Fibroblast of villous mesenchyme (primary cell): ENCODE measurements around the gene CAMKK1. TPM values are rescaled to one million over a fixed set of nuclear protein-coding genes. Genes with fewer than 3 reads are reported as not detected.

Experiments
- DNase-seq: peaks from one replicate; pipeline ENCODE4 v3.0.0-alpha.2; 2010; ENCODE audit warnings: low read depth
- H3K4me3 ChIP-seq: 2 replicates; pipeline ENCODE4 v1.5.1; 2011; ENCODE audit warnings: low read depth, mild to moderate bottlenecking, low read length
- total RNA-seq: library from RNA; depleted of rRNA; stranded (reverse); fragments of >200 nt; gene quantifications from 2 replicates; pipeline ENCODE4 v1.2.3, GENCODE V29; 2012
- TF ChIP-seq, protein P1 (sequence below): IDR thresholded peaks from 2 replicates; pipeline ENCODE4 v1.5.1; 2012; ENCODE audit warnings: low read depth, mild to moderate bottlenecking, low read length; ENCODE audit not compliant: insufficient read depth

The CAMKK1 gene
- total RNA-seq, 1 donor, result 2.2 TPM

DNA sequence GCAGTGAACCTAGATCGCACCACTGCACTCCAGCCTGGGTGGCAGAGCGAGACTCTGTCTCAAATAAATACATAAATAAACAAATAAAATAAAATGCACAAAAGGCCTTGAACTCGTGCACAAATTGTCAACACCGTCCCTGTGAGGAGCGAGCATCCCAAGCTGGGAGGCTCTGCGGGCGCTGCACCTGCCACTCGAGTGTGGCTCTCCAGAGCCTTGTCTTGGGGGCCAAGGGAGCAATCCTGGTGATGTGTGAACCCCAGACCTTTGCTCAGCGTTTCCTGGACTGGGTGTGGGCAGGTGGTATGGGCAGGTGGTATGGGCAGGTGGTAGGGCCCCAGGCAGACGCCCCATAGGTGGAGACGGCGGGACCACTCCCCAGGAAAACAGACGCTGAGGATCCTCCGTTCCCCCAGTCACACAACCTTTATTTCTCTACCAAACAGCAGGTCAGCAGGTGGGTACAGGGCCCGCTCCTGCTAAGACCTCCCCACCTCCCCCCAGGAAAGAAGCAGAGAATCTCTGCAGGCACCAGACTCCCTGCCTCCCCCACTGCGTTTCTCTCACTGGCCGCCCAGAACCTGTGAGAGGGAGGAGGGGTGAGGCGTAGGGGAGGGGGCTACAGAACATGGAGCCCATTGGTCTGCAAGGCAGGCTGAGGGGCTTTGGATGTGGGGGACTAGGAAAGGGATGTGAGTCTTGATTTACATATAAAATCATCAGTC, 30.8 kb upstream of the CAMKK1 start:
- no peak overlapping the region for H3K4me3 ChIP-seq
- TF ChIP-seq, protein P1, sequence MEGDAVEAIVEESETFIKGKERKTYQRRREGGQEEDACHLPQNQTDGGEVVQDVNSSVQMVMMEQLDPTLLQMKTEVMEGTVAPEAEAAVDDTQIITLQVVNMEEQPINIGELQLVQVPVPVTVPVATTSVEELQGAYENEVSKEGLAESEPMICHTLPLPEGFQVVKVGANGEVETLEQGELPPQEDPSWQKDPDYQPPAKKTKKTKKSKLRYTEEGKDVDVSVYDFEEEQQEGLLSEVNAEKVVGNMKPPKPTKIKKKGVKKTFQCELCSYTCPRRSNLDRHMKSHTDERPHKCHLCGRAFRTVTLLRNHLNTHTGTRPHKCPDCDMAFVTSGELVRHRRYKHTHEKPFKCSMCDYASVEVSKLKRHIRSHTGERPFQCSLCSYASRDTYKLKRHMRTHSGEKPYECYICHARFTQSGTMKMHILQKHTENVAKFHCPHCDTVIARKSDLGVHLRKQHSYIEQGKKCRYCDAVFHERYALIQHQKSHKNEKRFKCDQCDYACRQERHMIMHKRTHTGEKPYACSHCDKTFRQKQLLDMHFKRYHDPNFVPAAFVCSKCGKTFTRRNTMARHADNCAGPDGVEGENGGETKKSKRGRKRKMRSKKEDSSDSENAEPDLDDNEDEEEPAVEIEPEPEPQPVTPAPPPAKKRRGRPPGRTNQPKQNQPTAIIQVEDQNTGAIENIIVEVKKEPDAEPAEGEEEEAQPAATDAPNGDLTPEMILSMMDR, result no peak
- DNase-seq, result no peak

DNA sequence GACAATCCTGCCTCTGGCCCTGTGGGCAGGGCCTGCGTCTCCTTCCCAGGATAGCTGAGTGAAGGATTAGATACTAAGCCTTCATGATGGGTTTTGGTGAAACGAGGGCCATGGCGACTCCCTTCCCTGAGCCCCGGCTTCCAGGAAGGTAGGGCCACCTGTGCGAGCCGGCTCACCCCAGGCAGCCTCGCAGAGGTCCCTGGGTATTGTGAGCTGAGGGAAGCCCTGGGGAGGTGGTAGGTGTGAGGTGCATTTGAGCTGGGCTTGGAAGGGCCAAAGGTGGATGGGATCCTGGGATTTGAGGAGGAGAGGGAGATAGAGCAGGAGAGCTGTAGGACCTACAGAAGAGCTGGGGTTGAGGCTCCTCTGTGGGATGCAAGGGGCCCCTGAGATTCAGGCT, 29.9 kb upstream of the CAMKK1 start:
- no peak for DNase-seq
- TF ChIP-seq, protein P1, result no peak
- H3K4me3 ChIP-seq, result no peak overlapping the region

DNA sequence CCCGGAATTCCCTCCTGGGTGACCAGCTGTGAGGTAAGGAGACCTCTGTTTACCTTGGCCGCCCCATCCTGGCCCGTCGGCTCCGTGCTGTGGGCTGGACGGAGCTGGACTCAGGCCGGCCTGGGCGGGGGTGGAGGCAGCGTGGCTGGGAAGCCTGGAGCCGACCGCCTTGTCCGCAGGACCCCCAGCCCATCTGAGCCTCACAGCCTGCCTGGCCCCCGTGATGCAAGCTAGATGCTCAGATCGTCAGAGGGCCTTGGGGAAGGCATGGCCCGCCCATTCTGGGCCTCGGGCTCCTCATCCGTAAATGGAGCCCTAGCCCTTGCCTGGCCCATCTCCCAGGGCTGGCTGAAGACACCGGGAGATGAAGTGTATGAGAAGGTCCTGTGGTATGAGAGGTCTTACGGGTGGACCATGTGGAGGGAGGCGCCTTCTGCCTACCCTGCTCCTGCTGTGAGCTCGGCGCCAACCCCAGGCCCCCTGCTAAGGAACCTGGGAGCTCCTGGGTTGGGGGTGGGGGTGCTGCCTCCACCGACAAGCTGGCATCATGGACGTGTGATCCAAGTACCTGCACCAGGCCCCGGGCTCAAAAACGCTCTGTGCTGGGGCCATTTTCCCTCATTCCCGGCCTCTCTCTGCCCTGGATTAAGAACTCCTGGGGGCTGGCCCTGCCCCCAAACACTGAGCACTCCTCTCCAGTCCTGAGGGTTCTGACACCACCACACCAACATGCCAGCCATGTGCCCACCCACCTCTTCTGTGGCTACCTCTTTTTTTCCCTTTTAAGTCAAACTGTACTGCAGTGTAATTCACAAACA, 28.9 kb upstream of the CAMKK1 start:
- H3K4me3 ChIP-seq, result no peak overlapping the region
- no peak for DNase-seq
- TF ChIP-seq, protein P1, result no peak

DNA sequence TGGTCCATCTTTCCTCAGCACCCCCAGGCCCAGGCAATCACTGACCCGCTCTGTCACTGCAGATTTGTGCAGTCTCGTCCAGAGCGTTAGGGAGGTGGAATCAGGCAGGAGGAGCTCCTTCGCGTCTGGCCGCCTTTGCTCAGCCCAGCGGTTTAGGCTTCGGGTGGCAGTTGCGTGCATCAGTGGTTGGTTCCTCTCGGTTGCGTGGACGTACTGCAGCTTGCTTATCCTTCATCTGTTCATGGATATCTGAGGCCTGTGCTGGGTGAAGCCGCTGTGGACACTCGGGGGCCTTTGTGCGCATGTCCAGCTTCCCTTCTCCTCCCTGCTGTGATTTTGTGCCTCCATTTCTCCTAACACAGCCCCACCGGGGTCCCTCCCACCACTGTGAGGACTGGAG, 28.2 kb upstream of the CAMKK1 start:
- no peak for DNase-seq
- no peak overlapping the region for H3K4me3 ChIP-seq
- TF ChIP-seq, protein P1, result no peak

DNA sequence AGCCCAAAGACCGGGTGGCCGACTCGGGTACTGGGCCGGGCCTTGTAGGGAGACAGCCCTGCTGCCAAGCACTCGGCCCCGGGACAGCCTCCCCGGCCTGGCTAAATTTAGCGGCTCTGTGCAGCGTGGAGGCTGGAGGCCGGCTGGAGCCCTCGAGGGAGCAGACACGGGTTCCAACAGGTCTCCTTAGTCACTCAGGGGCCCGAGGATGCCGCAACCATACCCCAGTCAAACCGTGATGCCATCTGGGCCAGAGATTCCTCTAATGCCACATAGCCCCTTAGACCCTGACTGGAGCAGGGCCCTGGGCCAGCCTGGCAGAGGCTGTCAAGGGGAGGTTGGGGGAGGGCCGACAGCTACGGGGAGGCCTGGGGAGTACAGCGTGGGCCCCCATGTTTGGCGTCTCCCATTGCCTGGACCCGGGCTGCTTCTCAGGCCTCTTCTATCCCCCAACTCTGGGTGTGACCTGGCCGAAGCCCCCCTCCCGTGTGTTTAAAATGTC, 26.3 kb upstream of the CAMKK1 start:
- TF ChIP-seq, protein P1, result no peak
- no peak for DNase-seq
- H3K4me3 ChIP-seq, result no peak overlapping the region

DNA sequence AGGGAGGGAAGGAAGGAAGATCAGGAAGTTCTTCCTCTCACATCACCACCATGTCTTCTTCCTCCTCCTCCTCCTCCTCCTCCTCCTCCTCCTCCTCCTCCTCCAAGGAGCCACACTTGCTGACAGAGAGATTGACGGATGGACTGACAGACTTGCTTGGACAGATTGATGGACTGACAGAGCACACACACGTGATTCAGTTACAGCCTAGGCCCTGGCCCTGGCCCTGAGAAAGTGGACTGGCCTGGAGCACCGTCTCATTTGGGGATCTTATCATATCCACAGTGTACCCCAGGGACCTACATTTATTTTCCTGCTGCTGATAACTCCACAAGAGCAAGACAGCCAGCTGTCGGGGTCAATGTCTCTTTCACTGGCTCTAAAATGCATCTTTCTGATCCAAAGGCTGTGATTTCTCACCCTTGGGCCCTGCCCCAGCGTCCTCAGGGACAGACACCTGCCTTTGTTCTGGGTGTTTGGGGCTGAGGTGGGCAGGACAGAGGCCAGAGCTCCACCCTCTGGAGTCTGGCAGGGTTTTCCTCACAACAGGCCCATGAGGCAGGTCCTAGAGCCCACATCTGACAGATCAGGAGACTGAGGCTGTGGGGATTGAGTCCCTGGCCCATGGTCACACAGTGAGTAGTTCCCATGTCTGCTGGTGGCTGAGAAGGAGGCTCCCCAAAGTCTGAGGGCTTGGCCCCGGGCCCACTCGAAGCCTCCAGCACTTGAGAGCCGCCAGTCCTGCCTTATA, 25.7 kb upstream of the CAMKK1 start:
- TF ChIP-seq, protein P1, result no peak
- DNase-seq, result no peak
- no peak overlapping the region for H3K4me3 ChIP-seq
